ENCODE results near the gene NAT8.
"Not testable (repeated sequence)": the region's sequence is repeated elsewhere in the genome, so short reads cannot be mapped to it uniquely, and the experiment has no call there.

Gene NAT8

GRCh38 chr2:73628493-73628892, 13.7 kb downstream of the NAT8 start:
- not testable (repeated sequence) for H3K79me1 ChIP-seq (ENCODE audit: low read length); H2AK5ac ChIP-seq (ENCODE audit: low read length); H2BK15ac ChIP-seq (replicated peaks; ENCODE audit: low read depth); H4K8ac ChIP-seq (ENCODE audit: low read depth, low read length); H3K4me1 ChIP-seq (ENCODE audit: control insufficient read depth, low read depth, low read length); H3K36me3 ChIP-seq (ENCODE audit: control insufficient read depth, insufficient read depth, low read length); H3K79me2 ChIP-seq (ENCODE audit: control insufficient read depth, insufficient read depth, low read length); H3K4me2 ChIP-seq (ENCODE audit: low read length); DNase-seq; H3K23ac ChIP-seq (ENCODE audit: low read length); H2BK120ac ChIP-seq (ENCODE audit: low read depth, low read length); H3K4ac ChIP-seq (ENCODE audit: low read depth, low read length); H3K27me3 ChIP-seq (ENCODE audit: insufficient read depth, low read length, poor library complexity); H3K27ac ChIP-seq (ENCODE audit: low read depth, low read length); H3K56ac ChIP-seq (ENCODE audit: low read length); H3K4me3 ChIP-seq (ENCODE audit: low read length); H3K18ac ChIP-seq (ENCODE audit: low read length); H4K5ac ChIP-seq (ENCODE audit: low read length); H3K9ac ChIP-seq (ENCODE audit: low read length); H2BK5ac ChIP-seq (ENCODE audit: low read length)
- WGBS (ENCODE audit: extremely low coverage, insufficient coverage, low lambda C conversion rate) = no CpG with 5 or more reads among the region's 2 CpGs

GRCh38 chr2:73626237-73626636, 16.0 kb downstream of the NAT8 start:
- H3K4me3 ChIP-seq (ENCODE audit: low read length); H3K4me2 ChIP-seq (ENCODE audit: low read length); H3K27me3 ChIP-seq (ENCODE audit: insufficient read depth, low read length, poor library complexity); H3K9ac ChIP-seq (ENCODE audit: low read length); H3K27ac ChIP-seq (ENCODE audit: low read depth, low read length); H3K23ac ChIP-seq (ENCODE audit: low read length); H4K8ac ChIP-seq (ENCODE audit: low read depth, low read length); H2BK5ac ChIP-seq (ENCODE audit: low read length); H3K4me1 ChIP-seq (ENCODE audit: control insufficient read depth, low read depth, low read length); H3K4ac ChIP-seq (ENCODE audit: low read depth, low read length); H2BK120ac ChIP-seq (ENCODE audit: low read depth, low read length); DNase-seq; H3K79me1 ChIP-seq (ENCODE audit: low read length); H3K36me3 ChIP-seq (ENCODE audit: control insufficient read depth, insufficient read depth, low read length); H3K79me2 ChIP-seq (ENCODE audit: control insufficient read depth, insufficient read depth, low read length); H3K56ac ChIP-seq (ENCODE audit: low read length); H3K18ac ChIP-seq (ENCODE audit: low read length); H2BK15ac ChIP-seq (replicated peaks; ENCODE audit: low read depth); H4K5ac ChIP-seq (ENCODE audit: low read length); H2AK5ac ChIP-seq (ENCODE audit: low read length): not testable (repeated sequence)
- WGBS (ENCODE audit: extremely low coverage, insufficient coverage, low lambda C conversion rate) = no CpG with 5 or more reads among the region's 5 CpGs

GRCh38 chr2:73624625-73625024, 17.6 kb downstream of the NAT8 start:
- H3K4me3 ChIP-seq (ENCODE audit: low read length); H3K18ac ChIP-seq (ENCODE audit: low read length); H3K27me3 ChIP-seq (ENCODE audit: insufficient read depth, low read length, poor library complexity); H2BK15ac ChIP-seq (replicated peaks; ENCODE audit: low read depth); H2BK5ac ChIP-seq (ENCODE audit: low read length); H4K8ac ChIP-seq (ENCODE audit: low read depth, low read length); H3K27ac ChIP-seq (ENCODE audit: low read depth, low read length); H3K23ac ChIP-seq (ENCODE audit: low read length); H4K5ac ChIP-seq (ENCODE audit: low read length); H3K36me3 ChIP-seq (ENCODE audit: control insufficient read depth, insufficient read depth, low read length); H2BK120ac ChIP-seq (ENCODE audit: low read depth, low read length); H3K79me1 ChIP-seq (ENCODE audit: low read length); H3K4me1 ChIP-seq (ENCODE audit: control insufficient read depth, low read depth, low read length); H3K56ac ChIP-seq (ENCODE audit: low read length); H2AK5ac ChIP-seq (ENCODE audit: low read length); H3K9ac ChIP-seq (ENCODE audit: low read length); H3K4ac ChIP-seq (ENCODE audit: low read depth, low read length); H3K79me2 ChIP-seq (ENCODE audit: control insufficient read depth, insufficient read depth, low read length); H3K4me2 ChIP-seq (ENCODE audit: low read length): not testable (repeated sequence)
- WGBS (ENCODE audit: extremely low coverage, insufficient coverage, low lambda C conversion rate) = no CpG with 5 or more reads among the region's 9 CpGs
- DNase-seq = peak; percentile 8

- H3K4me3 ChIP-seq (ENCODE audit: low read length); H3K56ac ChIP-seq (ENCODE audit: low read length); H3K4me1 ChIP-seq (ENCODE audit: control insufficient read depth, low read depth, low read length); H3K27me3 ChIP-seq (ENCODE audit: insufficient read depth, low read length, poor library complexity); H2AK5ac ChIP-seq (ENCODE audit: low read length); H3K36me3 ChIP-seq (ENCODE audit: control insufficient read depth, insufficient read depth, low read length); H3K23ac ChIP-seq (ENCODE audit: low read length); DNase-seq; H3K27ac ChIP-seq (ENCODE audit: low read depth, low read length); H2BK5ac ChIP-seq (ENCODE audit: low read length); H3K79me2 ChIP-seq (ENCODE audit: control insufficient read depth, insufficient read depth, low read length); H3K9ac ChIP-seq (ENCODE audit: low read length); H4K5ac ChIP-seq (ENCODE audit: low read length); H3K79me1 ChIP-seq (ENCODE audit: low read length); H4K8ac ChIP-seq (ENCODE audit: low read depth, low read length); H3K4ac ChIP-seq (ENCODE audit: low read depth, low read length); H3K4me2 ChIP-seq (ENCODE audit: low read length); H3K18ac ChIP-seq (ENCODE audit: low read length); H2BK15ac ChIP-seq (replicated peaks; ENCODE audit: low read depth); H2BK120ac ChIP-seq (ENCODE audit: low read depth, low read length): not testable (repeated sequence)
Observed at GRCh38 chr2:73624036-73624435, 18.2 kb downstream of the NAT8 start.

GRCh38 chr2:73619925-73620324, 22.3 kb downstream of the NAT8 start:
- not testable (repeated sequence) for H3K9ac ChIP-seq (ENCODE audit: low read length); H2AK5ac ChIP-seq (ENCODE audit: low read length); H3K27me3 ChIP-seq (ENCODE audit: insufficient read depth, low read length, poor library complexity); H3K4ac ChIP-seq (ENCODE audit: low read depth, low read length); H2BK120ac ChIP-seq (ENCODE audit: low read depth, low read length); H4K8ac ChIP-seq (ENCODE audit: low read depth, low read length); H3K79me1 ChIP-seq (ENCODE audit: low read length); H2BK15ac ChIP-seq (replicated peaks; ENCODE audit: low read depth); H3K27ac ChIP-seq (ENCODE audit: low read depth, low read length); H3K56ac ChIP-seq (ENCODE audit: low read length); H3K23ac ChIP-seq (ENCODE audit: low read length); H3K18ac ChIP-seq (ENCODE audit: low read length); H3K4me1 ChIP-seq (ENCODE audit: control insufficient read depth, low read depth, low read length); H3K79me2 ChIP-seq (ENCODE audit: control insufficient read depth, insufficient read depth, low read length); H2BK5ac ChIP-seq (ENCODE audit: low read length); H4K5ac ChIP-seq (ENCODE audit: low read length); H3K4me2 ChIP-seq (ENCODE audit: low read length); H3K4me3 ChIP-seq (ENCODE audit: low read length); H3K36me3 ChIP-seq (ENCODE audit: control insufficient read depth, insufficient read depth, low read length)
- WGBS (ENCODE audit: extremely low coverage, insufficient coverage, low lambda C conversion rate) = no CpG with 5 or more reads among the region's 3 CpGs
- peak; percentile 19 for DNase-seq

- Histone ChIP-seq H2BK15ac (replicated peaks; ENCODE audit: low read depth) (no peak overlapping the region), H3K79me2 (ENCODE audit: control insufficient read depth, insufficient read depth, low read length) (no peaks in the 10 kb centered on the region), H3K56ac (ENCODE audit: low read length) (no peak overlapping the region), H2BK120ac (ENCODE audit: low read depth, low read length) (no peak overlapping the region), H4K8ac (ENCODE audit: low read depth, low read length) (no peak overlapping the region), H3K4me1 (ENCODE audit: control insufficient read depth, low read depth, low read length) (no peaks in the 10 kb centered on the region), H3K23ac (ENCODE audit: low read length) (no peak overlapping the region), H3K4me3 (ENCODE audit: low read length) (no peak overlapping the region), H3K4ac (ENCODE audit: low read depth, low read length) (no peak overlapping the region), H3K27ac (ENCODE audit: low read depth, low read length) (no peak overlapping the region), H3K79me1 (ENCODE audit: low read length) (no peaks in the 10 kb centered on the region), H3K9ac (ENCODE audit: low read length) (no peak overlapping the region), H4K5ac (ENCODE audit: low read length) (no peak overlapping the region), H2AK5ac (ENCODE audit: low read length) (no peak overlapping the region), H2BK5ac (ENCODE audit: low read length) (no peak overlapping the region), H3K36me3 (ENCODE audit: control insufficient read depth, insufficient read depth, low read length) (no peaks in the 10 kb centered on the region), H3K18ac (ENCODE audit: low read length) (no peak overlapping the region), H3K27me3 (ENCODE audit: insufficient read depth, low read length, poor library complexity) (no peaks in the 10 kb centered on the region), H3K4me2 (ENCODE audit: low read length) (no peak overlapping the region)
- DNase-seq = no peak
Observed at GRCh38 chr2:73614997-73615396, 27.2 kb downstream of the NAT8 start.
